GM19397 (cell line): ENCODE measurements around the gene HMGB1.

Experiments used
- ATAC-seq: cut with Tn5 transposase; IDR thresholded peaks from one replicate; pipeline ENCODE4 v1.9.1; 2021; ENCODE audit warnings: mild to moderate bottlenecking, moderate library complexity; ENCODE audit not compliant: unreplicated experiment

Gene HMGB1

GRCh38 chr13:30431269-30431940 lies 34.3 kb downstream of the HMGB1 start:
- ATAC-seq, result peak; percentile 37

GRCh38 chr13:30429721-30430694 lies 35.7 kb downstream of the HMGB1 start:
- ATAC-seq, result no peak

- ATAC-seq, result no peak
Measured at GRCh38 chr13:30429235-30429634, 36.5 kb downstream of the HMGB1 start.

GRCh38 chr13:30423891-30424290 lies 41.8 kb downstream of the HMGB1 start:
- ATAC-seq, result no peak

GRCh38 chr13:30422054-30422839 lies 43.5 kb downstream of the HMGB1 start, which contains the start of gene UBE2L5:
Gene UBE2L5, plus strand, starts transcription at chr13:30422493. Its CDS starts 5,498 bp downstream, at chr13:30427991.
- ATAC-seq, result peak; percentile 81

GRCh38 chr13:30421093-30422053 lies 44.4 kb downstream of the HMGB1 start:
- ATAC-seq, result peak; percentile 37

GRCh38 chr13:30418717-30419459 lies 46.8 kb downstream of the HMGB1 start:
- ATAC-seq, result no peak

GRCh38 chr13:30418075-30418716 lies 47.5 kb downstream of the HMGB1 start:
- ATAC-seq, result no peak

- no peak for ATAC-seq
Measured at GRCh38 chr13:30416471-30416870, 49.3 kb downstream of the HMGB1 start.

GRCh38 chr13:30415430-30416030 lies 50.2 kb downstream of the HMGB1 start:
- peak; percentile 73 for ATAC-seq

GRCh38 chr13:30413842-30414241 lies 51.9 kb downstream of the HMGB1 start:
- ATAC-seq, result no peak

- ATAC-seq, result no peak
Measured at GRCh38 chr13:30412346-30412745, 53.4 kb downstream of the HMGB1 start.

- no peak for ATAC-seq
Measured at GRCh38 chr13:30410705-30411125, 55.0 kb downstream of the HMGB1 start.

- no peak for ATAC-seq
Measured at GRCh38 chr13:30409886-30410704, 55.6 kb downstream of the HMGB1 start.

GRCh38 chr13:30408319-30409101 lies 57.2 kb downstream of the HMGB1 start:
- peak; percentile 92 for ATAC-seq

- ATAC-seq, result no peak
Measured at GRCh38 chr13:30406779-30407416, 58.8 kb downstream of the HMGB1 start.
